Measurements from ENCODE around the gene MXRA7. TPM values are rescaled to one million over a fixed set of nuclear protein-coding genes. Genes with fewer than 3 reads are reported as not detected.

Gene MXRA7
- total RNA-seq, 1 donor from 2014 or later, result 236 TPM

DNA sequence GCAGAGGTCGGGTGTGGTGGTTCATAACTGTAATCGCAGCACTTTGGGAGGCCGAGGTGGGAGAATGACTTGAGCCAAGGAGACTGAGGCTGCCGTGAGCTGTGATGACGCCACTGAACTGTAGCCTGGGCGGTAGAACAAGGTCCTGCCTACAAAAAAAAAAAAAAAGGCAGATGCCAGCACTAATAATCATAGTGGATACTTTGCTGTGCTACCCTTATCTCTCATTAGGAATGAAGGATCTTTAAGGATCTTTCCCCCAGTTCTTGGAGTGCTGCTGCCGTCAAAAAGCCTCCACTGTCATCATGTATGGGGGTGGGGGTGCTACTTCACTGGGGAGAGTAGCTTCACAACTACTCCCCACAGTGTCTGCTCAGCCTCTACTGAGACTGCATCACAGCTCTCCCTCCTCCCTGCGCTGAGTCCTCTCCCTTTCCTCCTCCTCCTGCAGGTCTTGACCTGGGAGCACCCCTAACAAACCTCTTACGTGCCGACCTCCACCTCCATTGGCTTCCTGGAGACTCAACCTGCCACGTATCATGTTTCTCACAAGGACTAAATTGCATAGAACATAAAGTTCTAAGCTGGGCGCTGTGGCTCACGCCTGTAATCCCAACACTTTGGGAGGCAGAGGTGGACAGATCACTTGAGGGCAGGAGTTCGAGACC lies 42.8 kb downstream of the MXRA7 start:
- H3K36me3 Mint-ChIP-seq (ENCODE audit: unreplicated experiment), result no peaks in the 10 kb centered on the region
- TF ChIP-seq, protein P1, sequence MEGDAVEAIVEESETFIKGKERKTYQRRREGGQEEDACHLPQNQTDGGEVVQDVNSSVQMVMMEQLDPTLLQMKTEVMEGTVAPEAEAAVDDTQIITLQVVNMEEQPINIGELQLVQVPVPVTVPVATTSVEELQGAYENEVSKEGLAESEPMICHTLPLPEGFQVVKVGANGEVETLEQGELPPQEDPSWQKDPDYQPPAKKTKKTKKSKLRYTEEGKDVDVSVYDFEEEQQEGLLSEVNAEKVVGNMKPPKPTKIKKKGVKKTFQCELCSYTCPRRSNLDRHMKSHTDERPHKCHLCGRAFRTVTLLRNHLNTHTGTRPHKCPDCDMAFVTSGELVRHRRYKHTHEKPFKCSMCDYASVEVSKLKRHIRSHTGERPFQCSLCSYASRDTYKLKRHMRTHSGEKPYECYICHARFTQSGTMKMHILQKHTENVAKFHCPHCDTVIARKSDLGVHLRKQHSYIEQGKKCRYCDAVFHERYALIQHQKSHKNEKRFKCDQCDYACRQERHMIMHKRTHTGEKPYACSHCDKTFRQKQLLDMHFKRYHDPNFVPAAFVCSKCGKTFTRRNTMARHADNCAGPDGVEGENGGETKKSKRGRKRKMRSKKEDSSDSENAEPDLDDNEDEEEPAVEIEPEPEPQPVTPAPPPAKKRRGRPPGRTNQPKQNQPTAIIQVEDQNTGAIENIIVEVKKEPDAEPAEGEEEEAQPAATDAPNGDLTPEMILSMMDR (IDR thresholded peaks at IDR 0.05; ENCODE audit: partially characterized antibody, unreplicated experiment), result no peak
- no peak for DNase-seq
- H3K27me3 Mint-ChIP-seq (ENCODE audit: unreplicated experiment), result peaks cover 4% of the 10 kb centered on the region
- H3K9me3 Mint-ChIP-seq (ENCODE audit: unreplicated experiment), result peaks cover 9% of the 10 kb centered on the region
- no peak overlapping the region for H3K27ac Mint-ChIP-seq (ENCODE audit: unreplicated experiment)
- H3K4me1 Mint-ChIP-seq (ENCODE audit: low read depth, unreplicated experiment), result peaks cover 9% of the 10 kb centered on the region
- H3K4me3 Mint-ChIP-seq (ENCODE audit: unreplicated experiment), result no peak overlapping the region

GRCh38 chr17:76667491-76667755 lies 43.3 kb downstream of the MXRA7 start:
- Mint-ChIP-seq H3K36me3 (ENCODE audit: unreplicated experiment) (no peaks in the 10 kb centered on the region), H3K27ac (ENCODE audit: unreplicated experiment) (no peak overlapping the region), H3K9me3 (ENCODE audit: unreplicated experiment) (peaks cover 9% of the 10 kb centered on the region), H3K4me3 (ENCODE audit: unreplicated experiment) (no peak overlapping the region), H3K4me1 (ENCODE audit: low read depth, unreplicated experiment) (peaks cover 7% of the 10 kb centered on the region), H3K27me3 (ENCODE audit: unreplicated experiment) (peaks cover 2% of the 10 kb centered on the region)
- no peak for DNase-seq
- TF ChIP-seq, protein P1 (IDR thresholded peaks at IDR 0.05; ENCODE audit: partially characterized antibody, unreplicated experiment), result no peak

- Mint-ChIP-seq H3K4me1 (ENCODE audit: low read depth, unreplicated experiment) (no peaks in the 10 kb centered on the region), H3K27me3 (ENCODE audit: unreplicated experiment) (peaks cover 4% of the 10 kb centered on the region), H3K9me3 (ENCODE audit: unreplicated experiment) (no peaks in the 10 kb centered on the region), H3K36me3 (ENCODE audit: unreplicated experiment) (no peaks in the 10 kb centered on the region), H3K27ac (ENCODE audit: unreplicated experiment) (no peak overlapping the region), H3K4me3 (ENCODE audit: unreplicated experiment) (no peak overlapping the region)
- TF ChIP-seq, protein P1 (IDR thresholded peaks at IDR 0.05; ENCODE audit: partially characterized antibody, unreplicated experiment), result no peak
- DNase-seq, result no peak
These were observed 50.1 kb downstream of the MXRA7 start for GRCh38 chr17:76660656-76661042.

GRCh38 chr17:76659928-76660655 lies 50.7 kb downstream of the MXRA7 start:
- no peak overlapping the region for H3K27ac Mint-ChIP-seq (ENCODE audit: unreplicated experiment)
- DNase-seq, result no peak
- TF ChIP-seq, protein P1 (IDR thresholded peaks at IDR 0.05; ENCODE audit: partially characterized antibody, unreplicated experiment), result no peak
- peaks cover 4% of the 10 kb centered on the region for H3K27me3 Mint-ChIP-seq (ENCODE audit: unreplicated experiment)
- no peaks in the 10 kb centered on the region for H3K9me3 Mint-ChIP-seq (ENCODE audit: unreplicated experiment)
- H3K4me1 Mint-ChIP-seq (ENCODE audit: low read depth, unreplicated experiment), result no peaks in the 10 kb centered on the region
- no peak overlapping the region for H3K4me3 Mint-ChIP-seq (ENCODE audit: unreplicated experiment)
- H3K36me3 Mint-ChIP-seq (ENCODE audit: unreplicated experiment), result no peaks in the 10 kb centered on the region

GRCh38 chr17:76658242-76658662 lies 52.5 kb downstream of the MXRA7 start:
- H3K27me3 Mint-ChIP-seq (ENCODE audit: unreplicated experiment), result peaks cover 4% of the 10 kb centered on the region
- no peaks in the 10 kb centered on the region for H3K9me3 Mint-ChIP-seq (ENCODE audit: unreplicated experiment)
- DNase-seq, result no peak
- TF ChIP-seq, protein P1 (IDR thresholded peaks at IDR 0.05; ENCODE audit: partially characterized antibody, unreplicated experiment), result no peak
- H3K4me3 Mint-ChIP-seq (ENCODE audit: unreplicated experiment), result no peak overlapping the region
- H3K27ac Mint-ChIP-seq (ENCODE audit: unreplicated experiment), result no peak overlapping the region
- no peaks in the 10 kb centered on the region for H3K36me3 Mint-ChIP-seq (ENCODE audit: unreplicated experiment)
- H3K4me1 Mint-ChIP-seq (ENCODE audit: low read depth, unreplicated experiment), result no peaks in the 10 kb centered on the region

Measured in glutamatergic neuron (in vitro differentiated cells).